Measurements from ENCODE around the gene KRTAP5-2.

Gene KRTAP5-2

GRCh38 chr11:1547467-1548098, 50.5 kb downstream of the KRTAP5-2 start:
- in situ Hi-C loops (cut with HindIII; ENCODE audit: low pct_ligation_motif_present, low pct_unique_long_range_greater_than_20kb, low sequenced_read_pairs), result no loop called here
- DNase-seq, result no peak

Measured in ACHN (cell line).